Measurements from ENCODE around the gene PHF24. TPM values are rescaled to one million over a fixed set of nuclear protein-coding genes. Genes with fewer than 3 reads are reported as not detected.
A peak's percentile ranks its signal among the peaks of the same experiment; 100 is the strongest.

The PHF24 gene
- total RNA-seq, 1 donor from 2014 or later = 0.63 TPM

- no peak for TF ChIP-seq CTCF (conservative IDR thresholded peaks at IDR 0.05)
- Mint-ChIP-seq H3K9me3 (no peaks in the 10 kb centered on the region), H3K4me3 (no peak overlapping the region), H3K36me3 (ENCODE audit: low read depth) (no peaks in the 10 kb centered on the region), H3K27ac (ENCODE audit: unreplicated experiment) (no peak overlapping the region), H3K27me3 (ENCODE audit: low read depth) (no peaks in the 10 kb centered on the region), H3K4me1 (peaks cover 34% of the 10 kb centered on the region)
- DNase-seq (ENCODE audit: low read depth, low spot score) = no peak
These were observed 25.1 kb downstream of the PHF24 start for GRCh38 chr9:34983209-34983608.

GRCh38 chr9:34984049-34984448 lies 26.0 kb downstream of the PHF24 start:
- no peaks in the 10 kb centered on the region for H3K36me3 Mint-ChIP-seq (ENCODE audit: low read depth)
- H3K4me3 Mint-ChIP-seq = peak overlapping the region; percentile 4
- H3K4me1 Mint-ChIP-seq = peaks cover 41% of the 10 kb centered on the region
- no peak overlapping the region for H3K27ac Mint-ChIP-seq (ENCODE audit: unreplicated experiment)
- no peak for DNase-seq (ENCODE audit: low read depth, low spot score)
- TF ChIP-seq CTCF (conservative IDR thresholded peaks at IDR 0.05) = no peak
- no peaks in the 10 kb centered on the region for H3K9me3 Mint-ChIP-seq
- H3K27me3 Mint-ChIP-seq (ENCODE audit: low read depth) = no peaks in the 10 kb centered on the region

GRCh38 chr9:34985311-34985899 lies 27.3 kb downstream of the PHF24 start:
- H3K36me3 Mint-ChIP-seq (ENCODE audit: low read depth) = no peaks in the 10 kb centered on the region
- peak overlapping the region; percentile 84 for H3K4me3 Mint-ChIP-seq
- peak; percentile 76 for DNase-seq (ENCODE audit: low read depth, low spot score)
- no peaks in the 10 kb centered on the region for H3K27me3 Mint-ChIP-seq (ENCODE audit: low read depth)
- H3K9me3 Mint-ChIP-seq = no peaks in the 10 kb centered on the region
- H3K27ac Mint-ChIP-seq (ENCODE audit: unreplicated experiment) = no peak overlapping the region
- H3K4me1 Mint-ChIP-seq = peaks cover 47% of the 10 kb centered on the region
- peak; percentile 86 for TF ChIP-seq CTCF (conservative IDR thresholded peaks at IDR 0.05)

GRCh38 chr9:34986540-34987047 lies 28.5 kb downstream of the PHF24 start:
- Mint-ChIP-seq H3K4me3 (peak overlapping the region; percentile 31), H3K27ac (ENCODE audit: unreplicated experiment) (peak overlapping the region; percentile 40), H3K36me3 (ENCODE audit: low read depth) (no peaks in the 10 kb centered on the region), H3K9me3 (no peaks in the 10 kb centered on the region), H3K27me3 (ENCODE audit: low read depth) (no peaks in the 10 kb centered on the region), H3K4me1 (peaks cover 55% of the 10 kb centered on the region)
- TF ChIP-seq CTCF (conservative IDR thresholded peaks at IDR 0.05) = no peak
- DNase-seq (ENCODE audit: low read depth, low spot score) = peak; percentile 55

GRCh38 chr9:34987160-34987901 lies 29.2 kb downstream of the PHF24 start:
- H3K27me3 Mint-ChIP-seq (ENCODE audit: low read depth) = no peaks in the 10 kb centered on the region
- no peak for DNase-seq (ENCODE audit: low read depth, low spot score)
- no peaks in the 10 kb centered on the region for H3K36me3 Mint-ChIP-seq (ENCODE audit: low read depth)
- H3K9me3 Mint-ChIP-seq = no peaks in the 10 kb centered on the region
- H3K4me3 Mint-ChIP-seq = peak overlapping the region; percentile 31
- TF ChIP-seq CTCF (conservative IDR thresholded peaks at IDR 0.05) = no peak
- peaks cover 58% of the 10 kb centered on the region for H3K4me1 Mint-ChIP-seq
- no peak overlapping the region for H3K27ac Mint-ChIP-seq (ENCODE audit: unreplicated experiment)

All from neural crest cell (in vitro differentiated cells).